NB4 (cell line): ENCODE measurements around the gene ARHGAP22.

Experiments
- CTCF ChIP-seq: IDR thresholded peaks from one replicate; pipeline ENCODE4 v1.5.1; 2012; ENCODE audit warnings: low read depth, low read length
- MAX ChIP-seq: IDR thresholded peaks from 2 replicates; pipeline ENCODE4 v1.6.1; 2011; ENCODE audit warnings: low read depth, low read length

DNA sequence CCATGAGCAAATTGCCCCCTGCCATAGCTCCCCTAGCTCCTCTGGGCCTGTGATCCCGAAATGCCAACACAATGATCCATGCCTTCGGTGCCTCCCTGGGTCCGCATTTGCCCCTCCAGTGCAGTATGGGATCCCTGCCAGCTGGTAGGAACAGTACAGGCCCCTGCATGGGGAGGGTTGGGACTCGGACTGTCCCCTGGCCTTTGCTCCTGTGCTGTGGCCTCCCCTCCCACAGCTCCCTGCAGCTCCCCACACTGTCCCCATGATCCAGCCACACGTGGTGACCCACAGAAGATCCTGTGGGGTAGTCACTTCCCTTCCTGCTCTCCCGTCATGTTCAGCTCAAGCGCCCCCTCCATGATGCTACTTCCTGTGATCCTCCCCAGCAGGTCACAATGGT is 158.1 kb downstream of the ARHGAP22 start:
- TF ChIP-seq CTCF = no peak
- TF ChIP-seq MAX = no peak; the same call in 1 of the 2 replicates
